Measurements from ENCODE around the gene TAAR6.
"Not testable (repeated sequence)": the region's sequence is repeated elsewhere in the genome, so short reads cannot be mapped to it uniquely, and the experiment has no call there.

The TAAR6 gene

GRCh38 chr6:132570221-132570777, at the start of gene TAAR6:
Gene TAAR6 (plus strand): TSS chr6:132570322. CDS start chr6:132570322, 0 bp downstream.
- DNase-seq (ENCODE audit: extremely low read depth in 1 of 2, low read depth in 1 of 2), result no peak

GRCh38 chr6:132520953-132521352, 49.2 kb upstream of the TAAR6 start:
- DNase-seq (ENCODE audit: extremely low read depth in 1 of 2, low read depth in 1 of 2), result no peak

GRCh38 chr6:132524646-132525045, 45.5 kb upstream of the TAAR6 start:
- DNase-seq (ENCODE audit: extremely low read depth in 1 of 2, low read depth in 1 of 2), result no peak

GRCh38 chr6:132525866-132526265, 44.3 kb upstream of the TAAR6 start:
- no peak for DNase-seq (ENCODE audit: extremely low read depth in 1 of 2, low read depth in 1 of 2)

- no peak for DNase-seq (ENCODE audit: extremely low read depth in 1 of 2, low read depth in 1 of 2)
Measured at GRCh38 chr6:132526461-132526860, 43.7 kb upstream of the TAAR6 start.

- DNase-seq (ENCODE audit: extremely low read depth in 1 of 2, low read depth in 1 of 2), result no peak
Measured at GRCh38 chr6:132527791-132528190, 42.3 kb upstream of the TAAR6 start.

GRCh38 chr6:132530293-132530974, 39.7 kb upstream of the TAAR6 start:
- DNase-seq (ENCODE audit: extremely low read depth in 1 of 2, low read depth in 1 of 2), result peak in 1 of 2 donors; percentile 34

GRCh38 chr6:132534546-132534945, 35.6 kb upstream of the TAAR6 start:
- DNase-seq (ENCODE audit: extremely low read depth in 1 of 2, low read depth in 1 of 2), result not testable (repeated sequence)

- DNase-seq (ENCODE audit: extremely low read depth in 1 of 2, low read depth in 1 of 2), result no peak
Measured at GRCh38 chr6:132537145-132537544, 33.0 kb upstream of the TAAR6 start.

- no peak for DNase-seq (ENCODE audit: extremely low read depth in 1 of 2, low read depth in 1 of 2)
Measured at GRCh38 chr6:132537977-132538376, 32.1 kb upstream of the TAAR6 start, which contains the start of gene TAAR9. Gene TAAR9 (plus strand): TSS chr6:132538277. CDS start chr6:132538290, 13 bp downstream.

- DNase-seq (ENCODE audit: extremely low read depth in 1 of 2, low read depth in 1 of 2), result no peak
Measured at GRCh38 chr6:132544826-132545225, 25.3 kb upstream of the TAAR6 start.

- DNase-seq (ENCODE audit: extremely low read depth in 1 of 2, low read depth in 1 of 2), result no peak
Measured at GRCh38 chr6:132548746-132549463, 21.2 kb upstream of the TAAR6 start.

- no peak for DNase-seq (ENCODE audit: extremely low read depth in 1 of 2, low read depth in 1 of 2)
Measured at GRCh38 chr6:132551214-132551613, 18.9 kb upstream of the TAAR6 start.

- no peak for DNase-seq (ENCODE audit: extremely low read depth in 1 of 2, low read depth in 1 of 2)
Measured at GRCh38 chr6:132552372-132552771, 17.8 kb upstream of the TAAR6 start, which contains the start of gene TAAR8. Gene TAAR8 (plus strand): TSS chr6:132552672. CDS start chr6:132552693, 21 bp downstream.

GRCh38 chr6:132560087-132560486, 10.0 kb upstream of the TAAR6 start:
- DNase-seq (ENCODE audit: extremely low read depth in 1 of 2, low read depth in 1 of 2), result not testable (repeated sequence)

GRCh38 chr6:132566404-132566803, 3.7 kb upstream of the TAAR6 start:
- DNase-seq (ENCODE audit: extremely low read depth in 1 of 2, low read depth in 1 of 2), result no peak

- no peak for DNase-seq (ENCODE audit: extremely low read depth in 1 of 2, low read depth in 1 of 2)
Measured at GRCh38 chr6:132567566-132567965, 2.6 kb upstream of the TAAR6 start.

GRCh38 chr6:132568611-132569010, 1.5 kb upstream of the TAAR6 start:
- DNase-seq (ENCODE audit: extremely low read depth in 1 of 2, low read depth in 1 of 2), result no peak

- no peak for DNase-seq (ENCODE audit: extremely low read depth in 1 of 2, low read depth in 1 of 2)
Measured at GRCh38 chr6:132569170-132569569, 952 bp upstream of the TAAR6 start.

GRCh38 chr6:132571774-132572173, 1.7 kb downstream of the TAAR6 start:
- DNase-seq (ENCODE audit: extremely low read depth in 1 of 2, low read depth in 1 of 2), result no peak

- no peak for DNase-seq (ENCODE audit: extremely low read depth in 1 of 2, low read depth in 1 of 2)
Measured at GRCh38 chr6:132584698-132585097, 14.6 kb downstream of the TAAR6 start.

- DNase-seq (ENCODE audit: extremely low read depth in 1 of 2, low read depth in 1 of 2), result no peak
Measured at GRCh38 chr6:132587424-132587823, 17.3 kb downstream of the TAAR6 start.
